HG02610 (cell line): ENCODE measurements around the gene RND2.

Experiments used
- ATAC-seq: cut with Tn5 transposase; IDR thresholded peaks from one replicate; pipeline ENCODE4 v1.9.1; 2021; ENCODE audit warnings: mild to moderate bottlenecking, moderate library complexity; ENCODE audit not compliant: unreplicated experiment

Gene RND2

DNA sequence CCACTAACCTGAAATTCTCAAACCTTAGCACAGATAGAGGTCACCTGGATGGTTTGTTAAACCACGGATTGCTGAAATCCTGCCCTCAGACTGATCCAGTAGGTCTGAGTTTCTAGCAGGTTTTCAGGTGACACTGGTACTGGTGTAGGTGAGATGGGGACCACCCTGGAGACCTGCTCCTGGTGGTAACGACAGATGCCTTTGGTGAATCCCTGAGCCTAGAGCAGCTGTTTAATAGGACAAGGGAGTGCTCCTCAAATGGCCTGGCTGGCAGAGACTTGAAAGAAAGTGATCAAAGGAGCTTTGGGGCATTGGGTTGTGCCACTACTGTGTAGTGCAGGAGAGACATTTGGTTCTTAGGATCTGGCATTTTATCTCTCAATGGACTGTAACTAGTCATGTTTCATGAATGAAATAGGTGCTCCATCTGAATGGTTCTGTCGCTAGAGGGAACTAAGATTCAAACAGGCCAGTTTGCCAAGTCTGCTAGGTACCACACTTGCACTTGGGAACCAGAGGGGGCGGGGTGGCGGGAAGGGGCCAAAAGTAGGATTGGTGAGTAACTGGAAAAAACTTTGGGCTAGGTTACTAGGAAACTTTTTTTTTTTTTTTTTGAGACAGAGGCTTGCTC is 21.4 kb upstream of the RND2 start:
- no peak for ATAC-seq

DNA sequence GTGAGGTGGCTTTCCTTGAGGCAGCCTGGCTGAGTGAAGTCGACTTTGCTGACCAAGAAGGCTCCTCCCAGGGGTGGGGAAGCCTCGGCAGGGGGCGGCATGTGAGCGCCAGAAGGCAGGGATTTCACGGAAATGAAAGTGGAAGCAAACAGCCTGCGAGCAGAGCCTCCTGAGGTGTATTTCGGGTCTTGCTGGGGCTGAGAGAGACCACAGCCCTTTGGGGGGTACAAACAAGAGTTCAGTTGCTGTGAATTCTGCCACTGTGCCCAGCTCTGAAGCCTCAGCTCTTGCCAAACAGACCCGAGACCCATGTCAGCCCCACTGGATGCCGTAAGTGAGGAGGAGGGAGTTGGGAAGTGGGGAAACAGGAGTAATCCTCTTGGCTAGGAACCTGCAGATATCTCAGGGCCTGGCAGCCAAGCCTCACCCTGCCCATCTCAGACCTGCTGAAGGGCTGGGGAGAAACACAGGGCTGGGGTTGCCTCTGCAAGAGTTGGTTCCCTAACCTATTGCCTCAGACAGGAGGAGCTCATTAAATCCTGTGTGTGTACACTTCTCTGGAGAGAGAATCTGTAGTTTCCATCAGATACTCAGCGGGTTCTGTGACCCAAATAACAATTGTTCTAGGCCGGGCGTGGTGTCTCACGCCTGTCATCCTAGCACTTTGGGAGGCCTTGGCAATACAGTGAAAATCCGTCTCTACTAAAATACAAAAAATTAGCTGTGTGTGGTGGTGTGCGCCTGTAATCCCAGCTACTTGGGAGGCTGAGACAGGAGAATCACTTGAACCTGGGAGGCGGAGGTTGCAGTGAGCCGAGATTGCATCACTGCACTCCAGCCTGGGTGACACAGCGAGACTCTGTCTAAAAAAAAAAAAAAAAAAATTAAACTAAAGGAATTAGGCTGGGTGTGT is 18.1 kb upstream of the RND2 start, which contains the start of gene IFI35:
Gene IFI35 (plus strand): TSS at position 146 of the 913 bp plus-strand sequence. CDS start 164 bp downstream, at position 310.
- peak; percentile 88 for ATAC-seq

DNA sequence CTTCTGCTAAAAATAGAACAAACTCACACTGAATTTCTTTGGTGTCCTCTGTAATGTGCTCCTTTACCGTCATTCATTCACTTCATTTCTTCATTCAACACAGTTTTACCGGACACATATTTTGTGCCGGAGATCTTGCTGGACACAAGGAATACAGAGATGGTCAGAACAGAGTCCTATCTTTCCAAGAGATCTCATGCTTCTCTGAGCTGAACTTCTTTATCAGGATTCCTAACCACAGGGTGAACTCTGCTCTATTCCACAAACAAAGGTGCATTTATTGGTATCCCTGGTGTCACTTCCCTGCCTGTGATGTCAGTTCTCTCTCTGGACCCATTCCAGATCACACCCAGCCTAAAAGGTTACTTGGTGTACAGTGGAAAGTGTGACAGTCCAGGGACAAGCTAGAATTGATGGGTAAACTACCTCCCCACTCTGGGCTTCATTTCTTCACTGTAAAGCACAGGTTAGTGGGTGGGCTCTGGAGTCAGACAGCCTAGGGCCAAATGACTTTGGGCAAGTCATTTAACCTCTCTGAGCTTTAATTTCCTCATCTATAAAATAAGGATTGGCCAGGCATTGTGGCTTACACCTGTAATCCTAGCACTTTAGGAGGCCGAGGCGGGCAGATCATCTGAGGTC is 14.2 kb upstream of the RND2 start:
- no peak for ATAC-seq

DNA sequence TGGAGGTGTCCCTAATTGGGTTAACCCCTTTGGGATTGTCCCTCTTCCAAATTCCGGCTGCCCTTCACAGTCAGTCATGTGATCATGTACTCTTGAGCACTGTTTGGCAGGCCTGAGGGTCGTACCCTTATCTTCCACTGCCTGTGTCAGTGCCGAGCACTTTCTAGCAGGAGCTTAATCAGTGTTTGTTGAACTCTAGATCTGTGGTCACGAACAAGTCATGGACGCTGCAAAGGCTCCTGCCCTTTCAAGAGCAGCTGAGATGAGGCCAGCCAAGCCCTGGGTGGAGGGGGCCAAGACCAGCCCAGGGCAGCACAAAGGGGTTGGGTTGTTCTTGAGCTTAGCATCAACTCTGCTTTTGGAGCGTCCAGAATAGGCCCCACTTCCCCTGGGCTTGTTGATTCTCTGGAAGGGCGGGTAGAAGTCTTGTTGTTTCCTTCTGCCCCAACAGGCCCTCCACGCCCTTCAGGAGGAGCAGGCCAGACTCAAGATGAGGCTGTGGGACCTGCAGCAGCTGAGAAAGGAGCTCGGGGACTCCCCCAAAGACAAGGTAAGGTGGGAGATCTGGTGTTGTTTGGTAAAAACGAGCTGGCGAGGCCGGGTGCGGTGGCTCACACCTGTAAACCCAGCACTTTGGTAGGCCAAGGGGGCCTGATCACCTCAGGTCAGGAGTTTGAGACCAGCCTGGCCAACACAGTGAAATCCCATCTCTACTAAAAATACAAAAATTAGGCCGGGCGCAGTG is 13.1 kb upstream of the RND2 start:
- ATAC-seq = no peak

DNA sequence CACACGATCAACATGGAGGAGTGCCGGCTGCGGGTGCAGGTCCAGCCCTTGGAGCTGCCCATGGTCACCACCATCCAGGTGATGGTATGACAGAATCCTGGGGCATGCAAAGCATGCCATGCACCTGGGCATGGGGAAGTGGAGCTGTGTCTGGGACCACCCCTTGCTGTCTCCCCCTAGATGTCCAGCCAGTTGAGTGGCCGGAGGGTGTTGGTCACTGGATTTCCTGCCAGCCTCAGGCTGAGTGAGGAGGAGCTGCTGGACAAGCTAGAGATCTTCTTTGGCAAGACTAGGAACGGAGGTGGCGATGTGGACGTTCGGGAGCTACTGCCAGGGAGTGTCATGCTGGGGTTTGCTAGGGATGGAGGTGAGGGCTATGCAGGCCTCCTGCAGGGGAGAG is 11.7 kb upstream of the RND2 start:
- ATAC-seq = no peak

DNA sequence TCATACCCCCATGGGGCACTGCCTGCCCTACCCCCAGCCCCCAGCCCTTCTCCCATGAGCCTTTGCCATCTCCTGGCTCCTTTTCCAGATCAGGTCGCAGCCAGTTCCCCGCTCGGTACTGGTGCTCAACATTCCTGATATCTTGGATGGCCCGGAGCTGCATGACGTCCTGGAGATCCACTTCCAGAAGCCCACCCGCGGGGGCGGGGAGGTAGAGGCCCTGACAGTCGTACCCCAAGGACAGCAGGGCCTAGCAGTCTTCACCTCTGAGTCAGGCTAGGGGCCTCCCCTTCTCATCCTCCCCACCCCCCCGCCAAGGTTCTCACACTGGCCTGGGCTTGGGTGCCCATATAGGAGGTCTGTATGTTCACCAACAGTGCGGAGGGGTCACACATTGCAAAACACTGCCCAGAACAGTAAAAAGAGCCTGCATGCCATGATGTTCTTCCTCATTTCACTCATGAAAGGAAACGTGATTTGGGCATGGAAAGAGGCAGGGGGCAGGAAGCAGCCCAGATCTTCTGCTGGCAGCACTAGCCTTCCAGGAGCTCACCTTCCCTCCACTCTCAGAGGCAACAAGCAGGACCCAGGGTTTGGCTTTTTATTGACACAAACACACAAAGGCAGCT is 10.9 kb upstream of the RND2 start:
- no peak for ATAC-seq

DNA sequence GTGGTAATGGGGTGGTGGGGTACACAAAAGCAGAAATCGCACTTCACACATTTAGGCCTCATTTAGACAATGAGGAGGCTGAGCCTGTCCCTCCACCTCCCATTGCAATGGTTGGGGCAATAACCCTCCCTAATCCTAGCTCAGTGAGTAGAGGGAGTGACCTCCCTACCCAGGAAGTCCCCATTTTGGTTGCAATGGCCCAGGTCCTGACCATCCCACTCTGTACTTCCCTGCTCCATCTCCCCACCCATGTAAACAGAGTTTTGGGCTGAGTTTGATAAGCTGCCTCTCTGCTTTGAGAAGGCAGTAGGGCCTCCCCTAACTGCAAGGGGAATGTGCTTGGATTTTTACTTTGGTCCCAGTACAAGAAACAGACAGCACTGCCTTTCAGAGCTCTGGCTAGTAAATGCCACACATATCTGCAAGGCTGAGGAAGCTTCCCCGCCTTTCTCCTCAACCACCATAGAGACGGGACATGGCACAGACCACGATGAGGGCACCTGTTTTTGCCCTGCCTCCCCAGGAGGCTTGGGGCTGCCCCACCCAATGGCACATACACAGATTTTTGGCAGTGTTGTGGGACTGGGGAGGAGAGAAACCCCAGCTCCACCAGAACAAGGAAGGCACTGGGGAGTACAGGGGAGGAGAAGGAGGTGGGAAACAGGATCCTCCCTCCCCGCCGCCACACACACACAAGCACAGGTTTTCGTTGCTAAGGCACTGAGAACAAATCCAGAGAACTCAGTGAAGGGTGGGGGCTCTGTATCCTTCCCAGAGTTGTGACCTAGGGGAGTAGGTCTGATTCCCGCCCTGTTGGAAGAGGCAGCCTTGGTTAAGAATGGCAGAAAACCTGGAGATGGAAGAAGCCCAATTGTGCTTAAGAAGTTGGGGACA is 10.1 kb upstream of the RND2 start:
- no peak for ATAC-seq

DNA sequence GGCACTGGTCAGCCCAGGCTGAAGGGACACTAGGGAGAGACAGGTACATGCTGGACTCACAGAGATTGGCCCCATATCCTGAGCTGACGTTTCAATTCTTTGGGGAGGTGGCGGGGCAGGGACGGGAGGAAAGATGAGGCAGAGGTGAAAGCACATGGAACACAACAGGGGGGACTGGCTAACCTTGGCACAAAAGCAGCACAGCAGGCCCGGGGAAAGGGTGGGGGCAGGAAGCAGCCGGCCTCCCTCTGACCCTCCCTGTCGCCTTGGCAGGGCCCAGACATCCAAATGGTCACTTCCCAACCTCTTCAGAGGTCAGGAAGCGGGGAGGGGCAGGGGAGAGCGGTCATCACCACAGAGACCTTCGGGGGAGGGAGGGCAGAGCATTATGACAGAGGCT is 9.5 kb upstream of the RND2 start:
- ATAC-seq = no peak

DNA sequence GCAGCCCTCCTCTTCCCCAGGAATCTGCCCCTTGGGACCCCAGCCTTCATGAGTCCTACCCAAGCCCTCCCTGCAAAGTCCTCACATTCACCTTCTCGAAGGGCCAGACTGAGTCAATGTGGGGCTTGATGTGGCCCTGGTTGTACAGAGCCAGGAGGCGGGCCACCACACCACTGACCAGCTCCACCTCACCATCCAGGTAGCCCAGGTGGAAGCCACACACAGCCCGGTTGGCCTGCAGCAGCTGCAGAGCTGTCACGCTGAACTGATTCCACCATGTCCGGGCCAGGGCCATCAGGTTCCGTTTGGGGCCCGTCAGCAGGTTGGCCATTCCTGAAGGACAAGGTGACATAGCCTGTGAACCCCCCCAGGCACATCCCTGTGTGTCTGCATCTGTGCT is 8.8 kb upstream of the RND2 start:
- no peak for ATAC-seq

DNA sequence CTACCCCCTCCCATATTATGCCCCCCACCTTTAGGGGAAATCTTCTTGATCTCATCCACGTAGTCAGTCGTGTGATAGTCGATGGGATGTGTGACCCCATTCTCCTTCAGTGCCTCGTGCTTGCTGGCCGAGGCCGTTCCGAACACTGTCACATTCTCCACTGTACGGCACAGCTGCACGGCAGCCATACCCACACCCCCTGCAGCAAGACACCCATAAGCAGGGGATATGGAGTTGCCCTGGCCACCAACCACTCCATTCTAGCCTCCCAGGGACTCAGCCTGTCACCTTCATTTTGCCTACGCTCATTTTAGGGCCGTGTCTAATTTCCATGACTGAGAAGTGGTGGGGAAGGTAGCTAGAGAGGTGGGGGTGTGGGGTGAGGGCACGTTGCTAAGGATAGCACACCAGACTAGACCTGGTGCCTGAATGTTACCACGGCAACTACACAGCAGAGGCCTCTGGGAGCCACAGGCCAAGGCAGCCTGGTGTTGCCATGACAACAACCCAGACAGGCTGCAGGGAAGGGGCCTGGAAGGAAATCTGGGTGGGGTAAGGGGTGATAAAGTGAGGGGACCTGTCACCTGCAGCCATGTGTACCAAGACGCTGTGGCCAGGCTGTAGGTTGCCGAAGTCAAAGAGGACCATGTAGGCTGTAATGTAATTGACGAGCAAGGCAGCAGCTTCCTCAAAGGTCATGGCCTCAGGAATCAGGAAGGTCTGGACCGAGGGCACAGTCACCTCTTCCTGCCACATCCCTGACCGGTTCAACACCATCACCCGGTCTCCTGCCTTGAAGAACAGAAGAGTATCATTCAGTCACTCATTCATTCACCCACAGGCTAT is 6.8 kb upstream of the RND2 start:
- ATAC-seq = no peak

DNA sequence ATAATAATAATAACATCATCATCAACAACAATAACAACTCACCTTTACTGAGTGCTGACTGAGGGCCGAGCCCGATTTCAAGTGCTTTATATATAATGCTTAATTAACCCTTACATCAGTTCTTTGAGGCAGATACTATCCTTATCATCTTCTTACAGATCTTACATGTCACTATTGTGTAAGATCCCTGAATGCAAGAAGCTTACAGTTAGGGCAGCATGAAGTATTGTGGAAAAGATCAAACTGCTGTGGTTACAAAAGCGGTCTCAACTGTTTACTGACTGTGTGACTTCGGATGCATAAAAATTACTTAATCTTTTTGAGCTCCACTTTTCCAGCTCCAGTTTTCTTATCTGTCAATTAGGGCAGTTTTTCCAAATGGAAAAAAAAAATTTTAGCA is 6.1 kb upstream of the RND2 start:
- ATAC-seq = no peak

DNA sequence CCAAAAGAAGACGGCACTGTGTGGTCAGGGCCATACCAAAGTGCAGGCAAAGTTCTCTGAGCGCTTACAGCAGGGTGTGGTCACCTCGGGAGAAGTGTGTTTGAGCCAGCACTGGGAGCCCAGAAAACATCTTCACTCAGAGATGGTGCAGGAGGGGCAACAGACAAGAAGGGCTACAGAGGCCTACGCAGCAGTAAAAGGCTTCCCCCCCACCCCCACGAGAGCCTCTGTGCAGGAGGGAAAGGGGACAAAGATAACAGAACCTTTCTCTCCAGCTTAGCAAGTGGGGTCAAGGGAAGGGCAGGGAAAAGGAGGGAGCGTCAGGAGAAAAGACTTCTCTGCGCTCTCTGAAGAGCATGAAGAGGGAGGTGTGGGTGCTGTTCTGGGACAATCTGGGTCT is 5.6 kb upstream of the RND2 start:
- ATAC-seq = no peak

DNA sequence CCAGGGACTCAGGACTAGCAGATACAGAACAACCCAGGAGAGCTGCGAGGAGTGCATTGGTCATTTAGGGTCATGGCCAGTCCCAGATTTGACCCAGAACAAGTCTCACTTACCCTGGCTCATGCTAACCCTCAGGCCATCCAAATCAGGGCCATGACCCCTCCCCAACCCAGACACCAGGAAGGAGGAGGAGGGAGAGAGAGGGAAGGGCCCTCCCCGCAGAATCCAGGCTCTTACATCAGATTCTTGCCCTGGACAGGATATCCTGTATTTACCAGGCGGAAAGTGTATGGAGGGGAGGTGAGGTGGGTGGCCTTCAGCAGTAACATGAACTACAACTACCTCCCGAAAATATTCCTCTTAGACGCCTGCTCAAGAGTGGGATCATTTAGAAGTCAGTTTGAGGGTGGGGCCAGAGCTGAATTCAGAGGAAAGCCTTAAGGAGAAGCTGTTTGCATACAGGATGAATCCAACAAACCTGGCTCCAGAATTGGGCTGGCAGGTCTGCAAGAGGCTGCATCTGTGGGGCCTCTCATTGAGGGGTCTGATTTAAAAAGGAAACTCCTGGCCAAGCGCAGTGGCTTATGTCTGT is 4.9 kb upstream of the RND2 start:
- ATAC-seq = no peak

DNA sequence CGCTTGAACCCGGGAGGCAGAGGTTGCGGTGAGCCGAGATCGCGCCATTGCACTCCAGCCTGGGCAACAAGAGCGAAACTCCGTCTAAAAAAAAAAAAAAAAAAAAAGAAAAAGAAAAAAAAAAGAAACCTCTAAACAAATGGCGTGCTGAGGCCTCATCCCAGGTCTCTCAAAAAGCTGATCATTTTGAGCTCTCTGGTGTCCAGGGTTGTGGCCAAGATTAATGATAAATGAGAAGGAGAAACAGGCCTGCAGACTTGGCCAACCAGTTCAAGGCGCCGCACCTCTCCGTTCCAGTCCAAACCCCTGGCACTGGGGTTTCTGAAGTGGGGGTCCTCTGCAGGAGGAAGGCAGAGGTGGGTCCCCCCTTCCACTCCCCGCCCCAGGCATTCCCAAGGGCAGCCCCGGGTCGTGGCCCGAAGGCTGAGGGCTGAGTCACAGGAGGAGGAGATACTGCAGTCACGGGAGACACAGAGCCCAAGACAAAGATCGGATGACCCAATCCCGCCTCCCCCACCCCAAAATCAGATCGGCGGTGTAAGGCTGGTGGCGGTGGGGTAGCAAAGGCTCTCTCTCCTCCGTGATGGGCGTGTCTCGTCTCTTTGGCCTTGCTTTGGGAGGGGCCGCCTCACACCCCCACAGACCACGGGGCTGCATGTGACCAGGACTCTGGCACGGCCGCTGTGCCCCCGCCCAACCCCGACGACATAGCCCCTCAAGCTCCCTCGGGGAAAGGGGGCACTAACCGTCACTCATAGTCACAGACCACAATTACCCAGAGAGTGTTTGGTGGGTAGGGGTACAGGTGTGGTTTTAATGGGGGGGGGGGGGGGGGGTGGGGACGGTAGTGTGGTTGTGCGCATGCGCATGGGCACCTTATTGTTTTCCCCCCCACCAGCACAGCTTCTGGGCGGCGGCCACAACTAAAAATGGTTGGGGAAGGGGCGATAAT is 4.0 kb upstream of the RND2 start:
- ATAC-seq = no peak

DNA sequence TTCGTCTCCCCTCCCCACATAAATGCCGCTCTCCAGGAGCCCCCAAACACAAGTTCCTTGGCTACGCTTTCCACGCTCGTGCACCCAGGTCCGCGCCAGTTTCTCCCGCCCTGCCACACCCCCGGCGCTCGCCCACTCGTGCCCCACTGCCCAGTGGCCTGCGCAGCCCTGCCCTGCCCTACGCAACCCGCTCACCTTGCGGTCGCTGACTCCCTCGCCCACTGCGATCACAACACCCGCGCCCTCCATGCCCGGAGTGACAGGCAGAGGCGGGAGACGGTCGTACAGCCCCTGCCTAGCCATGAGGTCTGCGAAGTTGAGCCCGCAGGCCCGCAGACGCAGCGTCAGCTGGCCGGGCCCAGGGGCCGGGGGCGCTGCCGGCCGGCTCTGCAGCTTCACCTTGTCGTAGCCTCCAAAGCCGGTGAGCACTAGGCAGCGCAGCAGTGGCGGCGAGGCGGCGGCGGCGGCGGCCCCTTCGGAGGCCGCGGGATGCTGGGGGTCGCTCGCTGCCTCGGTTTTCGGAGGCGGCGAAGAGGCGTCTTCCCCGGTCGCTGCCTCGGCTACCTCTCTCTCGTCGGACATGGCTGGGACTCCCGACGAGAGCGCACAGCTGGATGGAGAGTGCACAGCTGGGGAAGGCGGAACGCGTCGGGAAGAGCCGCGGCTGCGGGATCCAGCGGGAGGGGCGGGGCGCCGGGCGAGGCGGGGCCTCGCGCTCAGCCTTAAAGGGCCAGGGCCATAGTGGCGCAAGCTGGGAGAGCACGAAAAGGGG is 3.1 kb upstream of the RND2 start, which contains the start of gene VAT1:
Gene VAT1 (minus strand): TSS at position 645 of the 772 bp plus-strand sequence. CDS start 63 bp downstream, at position 582.
- ATAC-seq = no peak

DNA sequence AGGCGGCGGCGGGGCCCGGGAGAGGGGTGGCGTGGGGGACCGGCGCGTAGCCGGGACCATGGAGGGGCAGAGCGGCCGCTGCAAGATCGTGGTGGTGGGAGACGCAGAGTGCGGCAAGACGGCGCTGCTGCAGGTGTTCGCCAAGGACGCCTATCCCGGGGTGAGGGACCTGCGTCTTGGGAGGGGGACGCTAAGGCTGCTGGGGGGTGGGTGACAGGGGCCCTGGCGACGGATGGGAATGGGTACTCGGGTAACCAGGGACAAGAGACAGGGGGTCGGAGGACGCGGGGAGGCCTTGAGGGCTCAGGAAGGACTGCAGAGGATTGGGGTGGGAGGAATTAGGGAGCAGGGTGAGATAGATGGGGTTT is 243 bp downstream of the RND2 start:
- no peak for ATAC-seq
